HepG2 (cell line): ENCODE data around the gene ZNF813. TPM values are rescaled to one million over a fixed set of nuclear protein-coding genes. Genes with fewer than 3 reads are reported as not detected.

ENCODE experiments used
- AKNA ChIP-seq: sonication (generic); formaldehyde crosslinking; IDR thresholded peaks from 2 replicates; pipeline ENCODE4 v1.4.0; 2020; ENCODE audit warnings: missing genetic modification reagents, borderline replicate concordance
- ARNTL ChIP-seq: sonication (generic); formaldehyde crosslinking; IDR thresholded peaks from 2 replicates; pipeline ENCODE4 v1.4.0; 2020; ENCODE audit warnings: mild to moderate bottlenecking, missing genetic modification reagents
- ATM ChIP-seq: fragments of 450-650 bp; IDR thresholded peaks from 2 replicates; pipeline ENCODE4 v1.7.1; 2017; ENCODE audit warnings: mild to moderate bottlenecking, borderline replicate concordance
- BRF2 ChIP-seq: sonication (generic); formaldehyde crosslinking; IDR thresholded peaks from 2 replicates; pipeline ENCODE4 v1.8.1; 2022; ENCODE audit warnings: mild to moderate bottlenecking, missing genetic modification reagents
- CENPT ChIP-seq: sonication (generic); formaldehyde crosslinking; IDR thresholded peaks from 2 replicates; pipeline ENCODE4 v1.8.0; 2022; ENCODE audit warnings: low read depth, mild to moderate bottlenecking, moderate library complexity, missing genetic modification reagents
- HINFP ChIP-seq: sonication (generic); formaldehyde crosslinking; IDR thresholded peaks from 2 replicates; pipeline ENCODE4 v1.4.0; 2020; ENCODE audit warnings: low read depth, mild to moderate bottlenecking, missing genetic modification reagents
- HOXD1 ChIP-seq: sonication (generic); formaldehyde crosslinking; IDR thresholded peaks from 2 replicates; pipeline ENCODE4 v1.5.0; 2020; ENCODE audit warnings: missing genetic modification reagents
- IRF2 ChIP-seq: IDR thresholded peaks from 2 replicates; pipeline ENCODE4 v1.6.1; 2018; ENCODE audit warnings: missing genetic modification reagents, missing compliant biosample characterization
- PATZ1 ChIP-seq: sonication (generic); formaldehyde crosslinking; IDR thresholded peaks from 2 replicates; pipeline ENCODE4 v1.4.0; 2020; ENCODE audit warnings: missing genetic modification reagents
- RNF219 ChIP-seq: sonication (generic); formaldehyde crosslinking; IDR thresholded peaks from 2 replicates; pipeline ENCODE4 v1.5.0; 2020; ENCODE audit warnings: mild to moderate bottlenecking, missing genetic modification reagents
- SALL1 ChIP-seq: sonication (generic); formaldehyde crosslinking; IDR thresholded peaks from 2 replicates; pipeline ENCODE4 v1.8.0; 2022; ENCODE audit warnings: mild to moderate bottlenecking, missing genetic modification reagents
- TOE1 ChIP-seq: sonication (generic); formaldehyde crosslinking; IDR thresholded peaks from 2 replicates; pipeline ENCODE4 v1.4.0; 2020; ENCODE audit warnings: mild to moderate bottlenecking, missing genetic modification reagents
- ZNF543 ChIP-seq: sonication (generic); formaldehyde crosslinking; IDR thresholded peaks from 2 replicates; pipeline ENCODE4 v1.4.0; 2020; ENCODE audit warnings: mild to moderate bottlenecking, missing genetic modification reagents
- ZNF563 ChIP-seq: sonication (generic); formaldehyde crosslinking; IDR thresholded peaks from 2 replicates; pipeline ENCODE4 v1.8.0; 2022; ENCODE audit warnings: mild to moderate bottlenecking, moderate library complexity, missing genetic modification reagents
- ZNF780A ChIP-seq: sonication (generic); formaldehyde crosslinking; IDR thresholded peaks from 2 replicates; pipeline ENCODE4 v1.8.0; 2022; ENCODE audit warnings: mild to moderate bottlenecking, missing genetic modification reagents, moderate library complexity
- polyA plus RNA-seq, 8 experiments: library from polyadenylated mRNA; depleted of rRNA in 3 of 8; stranded (reverse) in 7 of 8; unstranded in 1 of 8; fragments of >200 nt; fragmentation: Illumina TruSeq in 4 of 8; extraction: Trizol in 4 of 8; gene quantifications; 2 replicates each; pipeline versions ENCODE4 v1.2.1 to v1.2.3, GENCODE V29; 2011 to 2016; ENCODE audit warnings: low read depth in 4 of 8, missing spikeins in 1 of 8, mixed read lengths in 1 of 8; ENCODE audit not compliant: insufficient read depth in 1 of 8
- total RNA-seq, 5 experiments: library from RNA; depleted of rRNA; stranded (reverse); fragments of >200 nt; fragmentation: Illumina TruSeq; extraction: Trizol; gene quantifications; 2 replicates each; pipeline ENCODE4 v1.2.3, GENCODE V29; 2016; ENCODE audit warnings: low read depth in 1 of 5

Gene ZNF813
- total and polyA plus RNA-seq, 2 of the 13 experiments (the other 11 are each of a cell fraction or from before 2014, with no cell fraction given): 2.1 to 8.9 TPM

GRCh38 chr19:53507523-53508442 is 40.2 kb downstream of the ZNF813 start (continued):
- TF ChIP-seq HINFP (CRISPR knock-in tag) (peak; percentile 75; the same call in 1 of the 2 replicates), ZNF780A (CRISPR knock-in tag) (no peak), PATZ1 (peak; percentile 67), HOXD1 (CRISPR knock-in tag) (0 out of 2 replicates have a peak, but pooled peaks have one; percentile 62), RNF219 (CRISPR knock-in tag) (no peak), AKNA (CRISPR knock-in tag) (no peak), IRF2 (CRISPR knock-in tag) (peak; percentile 89), ARNTL (CRISPR knock-in tag) (peak; percentile 97), TOE1 (CRISPR knock-in tag) (no peak), SALL1 (CRISPR knock-in tag) (peak; percentile 97), ZNF543 (CRISPR knock-in tag) (peak; percentile 78; the same call in 1 of the 2 replicates), ATM (no peak), BRF2 (0 out of 2 replicates have a peak, but pooled peaks have one; percentile 52), ZNF563 (CRISPR knock-in tag) (no peak), CENPT (no peak)
